ENCODE data around the gene OTUB2. TPM values are rescaled to one million over a fixed set of nuclear protein-coding genes. Genes with fewer than 3 reads are reported as not detected.

The OTUB2 gene
- polyA plus RNA-seq, 3 donors = 0.25 to 0.95 (median 0.28) TPM

GRCh38 chr14:94011795-94012194, 14.3 kb upstream of the OTUB2 start:
- no peak overlapping the region for H3K4me3 ChIP-seq (replicated peaks in 1 of 3; ENCODE audit: low read depth in 2 of 3, low read length in 3 of 3)
- DNase-seq = no peak
- no peak overlapping the region for H3K4me2 ChIP-seq (replicated peaks; ENCODE audit: extremely low read depth, low read length, poor library complexity, severe bottlenecking)
- intact Hi-C loops (cut with micrococcal nuclease) = no loop called here
- Mint-ChIP-seq H3K27me3 (ENCODE audit: low read depth in 3 of 3) (peaks cover 3 to 11% (median 10%) of the 10 kb centered on the region in 3 donors), H3K9me3 (no peaks in the 10 kb centered on the region), H3K27ac (no peak overlapping the region), H3K4me1 (peaks cover 8% of the 10 kb centered on the region), H3K4me3 (no peak overlapping the region), H3K36me3 (no peaks in the 10 kb centered on the region)
- no peak overlapping the region for H2AFZ ChIP-seq (ENCODE audit: insufficient read depth, low read depth, low read length, poor library complexity, severe bottlenecking)
- H3K79me2 ChIP-seq (ENCODE audit: insufficient read depth, low read length) = no peaks in the 10 kb centered on the region
- H3K4me1 ChIP-seq (ENCODE audit: control insufficient read depth in 1 of 2, insufficient read depth in 2 of 2, low read length in 2 of 2) = peaks cover 0 to 3% of the 10 kb centered on the region in 2 donors
- no peaks in the 10 kb centered on the region for H3K36me3 ChIP-seq (replicated peaks in 1 of 2; ENCODE audit: control insufficient read depth in 1 of 2, insufficient read depth in 2 of 2, low read length in 2 of 2)
- no peaks in the 10 kb centered on the region for H4K20me1 ChIP-seq (ENCODE audit: insufficient read depth, low read length)
- no peak for TF ChIP-seq CTCF (IDR thresholded peaks at IDR 0.05)
- 0% methylated on average over 2 of the region's 2 CpGs for WGBS (ENCODE audit: insufficient coverage)
- H3K9me3 ChIP-seq (replicated peaks in 1 of 2; ENCODE audit: control insufficient read depth in 1 of 2, insufficient read depth in 1 of 2, low read length in 2 of 2) = no peaks in the 10 kb centered on the region
- no peak overlapping the region for H3K9ac ChIP-seq (ENCODE audit: insufficient read depth, low read length, poor library complexity, severe bottlenecking)
- no peak overlapping the region for H3K27ac ChIP-seq (ENCODE audit: low read depth in 1 of 2, low read length in 2 of 2)
- no peaks in the 10 kb centered on the region for H3K27me3 ChIP-seq (ENCODE audit: control insufficient read depth in 2 of 2, insufficient read depth in 2 of 2, low read length in 2 of 2)

- H4K20me1 ChIP-seq (ENCODE audit: insufficient read depth, low read length) = no peaks in the 10 kb centered on the region
- no peak overlapping the region for H3K9ac ChIP-seq (ENCODE audit: insufficient read depth, low read length, poor library complexity, severe bottlenecking)
- Mint-ChIP-seq H3K36me3 (no peaks in the 10 kb centered on the region), H3K27me3 (ENCODE audit: low read depth in 3 of 3) (peaks cover 3 to 12% (median 8%) of the 10 kb centered on the region in 3 donors), H3K4me3 (no peak overlapping the region), H3K27ac (no peak overlapping the region), H3K9me3 (no peaks in the 10 kb centered on the region), H3K4me1 (peaks cover 8% of the 10 kb centered on the region)
- no peaks in the 10 kb centered on the region for H3K27me3 ChIP-seq (ENCODE audit: control insufficient read depth in 2 of 2, insufficient read depth in 2 of 2, low read length in 2 of 2)
- DNase-seq = no peak
- H3K27ac ChIP-seq (ENCODE audit: low read depth in 1 of 2, low read length in 2 of 2) = no peak overlapping the region
- H3K9me3 ChIP-seq (replicated peaks in 1 of 2; ENCODE audit: control insufficient read depth in 1 of 2, insufficient read depth in 1 of 2, low read length in 2 of 2) = no peaks in the 10 kb centered on the region
- WGBS (ENCODE audit: insufficient coverage) = 92% methylated on average over 5 of the region's 6 CpGs
- H3K4me1 ChIP-seq (ENCODE audit: control insufficient read depth in 1 of 2, insufficient read depth in 2 of 2, low read length in 2 of 2) = peaks cover 0 to 3% of the 10 kb centered on the region in 2 donors
- H3K79me2 ChIP-seq (ENCODE audit: insufficient read depth, low read length) = no peaks in the 10 kb centered on the region
- TF ChIP-seq CTCF (IDR thresholded peaks at IDR 0.05) = no peak
- H3K4me2 ChIP-seq (replicated peaks; ENCODE audit: extremely low read depth, low read length, poor library complexity, severe bottlenecking) = no peak overlapping the region
- H3K36me3 ChIP-seq (replicated peaks in 1 of 2; ENCODE audit: control insufficient read depth in 1 of 2, insufficient read depth in 2 of 2, low read length in 2 of 2) = no peaks in the 10 kb centered on the region
- no peak overlapping the region for H3K4me3 ChIP-seq (replicated peaks in 1 of 3; ENCODE audit: low read depth in 2 of 3, low read length in 3 of 3)
- H2AFZ ChIP-seq (ENCODE audit: insufficient read depth, low read depth, low read length, poor library complexity, severe bottlenecking) = no peak overlapping the region
- intact Hi-C loops (cut with micrococcal nuclease) = no loop called here
Measured at GRCh38 chr14:94014382-94014781, 11.8 kb upstream of the OTUB2 start.

All from CD14-positive monocyte (primary cell).